ENCODE data around the gene ZFYVE21. TPM values are rescaled to one million over a fixed set of nuclear protein-coding genes. Genes with fewer than 3 reads are reported as not detected.

The ZFYVE21 gene
- total and polyA plus RNA-seq, 2 donors, result 49.6 to 210 TPM

DNA sequence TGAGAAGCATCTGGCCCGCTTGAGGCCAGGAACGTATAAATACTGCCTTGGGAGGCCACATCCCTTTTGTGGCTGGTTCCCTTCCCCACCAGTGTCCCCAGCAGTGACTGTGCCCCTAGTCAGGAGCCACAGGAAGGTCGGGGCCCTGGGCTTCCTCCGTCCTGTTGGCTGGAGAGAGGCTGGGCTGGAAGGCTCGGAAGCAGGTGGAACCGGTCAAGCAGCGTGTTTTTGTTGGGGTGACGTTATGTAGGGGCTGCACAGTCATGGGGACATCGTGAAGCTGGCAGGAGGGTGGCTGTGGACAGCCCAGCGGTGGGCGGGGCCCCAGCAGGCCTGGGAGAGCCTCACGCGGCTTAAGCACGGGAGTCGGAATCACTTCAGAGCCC, 10.5 kb upstream of the ZFYVE21 start:
- H3K4me1 ChIP-seq (ENCODE audit: insufficient read depth), result no peaks in the 10 kb centered on the region
- WGBS, result 57% methylated on average over 15 of the region's 15 CpGs
- H3K27ac ChIP-seq (ENCODE audit: low read depth), result peak overlapping the region; percentile 92
- DNase-seq (ENCODE audit: extremely low spot score), result peak; percentile 80
- H3K36me3 ChIP-seq (ENCODE audit: insufficient read depth), result no peaks in the 10 kb centered on the region
- no peak overlapping the region for H3K4me3 ChIP-seq (ENCODE audit: low read depth, low read length)

- DNase-seq (ENCODE audit: extremely low spot score), result no peak
- no peaks in the 10 kb centered on the region for H3K4me1 ChIP-seq (ENCODE audit: insufficient read depth)
- 57% methylated on average over 28 of the region's 28 CpGs for WGBS
- peak overlapping the region; percentile 89 for H3K27ac ChIP-seq (ENCODE audit: low read depth)
- no peak overlapping the region for H3K4me3 ChIP-seq (ENCODE audit: low read depth, low read length)
- no peaks in the 10 kb centered on the region for H3K36me3 ChIP-seq (ENCODE audit: insufficient read depth)
These were observed 9.9 kb upstream of the ZFYVE21 start for GRCh38 chr14:103705504-103706284.

GRCh38 chr14:103706551-103707328, 8.9 kb upstream of the ZFYVE21 start:
- Histone ChIP-seq H3K27ac (ENCODE audit: low read depth) (no peak overlapping the region), H3K4me3 (ENCODE audit: low read depth, low read length) (no peak overlapping the region), H3K36me3 (ENCODE audit: insufficient read depth) (no peaks in the 10 kb centered on the region), H3K4me1 (ENCODE audit: insufficient read depth) (no peaks in the 10 kb centered on the region)
- 89% methylated on average over 41 of the region's 41 CpGs for WGBS
- DNase-seq (ENCODE audit: extremely low spot score), result no peak

GRCh38 chr14:103707329-103708263, 8.0 kb upstream of the ZFYVE21 start:
- Histone ChIP-seq H3K27ac (ENCODE audit: low read depth) (no peak overlapping the region), H3K36me3 (ENCODE audit: insufficient read depth) (no peaks in the 10 kb centered on the region), H3K4me3 (ENCODE audit: low read depth, low read length) (no peak overlapping the region), H3K4me1 (ENCODE audit: insufficient read depth) (no peaks in the 10 kb centered on the region)
- 86% methylated on average over 29 of the region's 29 CpGs for WGBS
- DNase-seq (ENCODE audit: extremely low spot score), result no peak

DNA sequence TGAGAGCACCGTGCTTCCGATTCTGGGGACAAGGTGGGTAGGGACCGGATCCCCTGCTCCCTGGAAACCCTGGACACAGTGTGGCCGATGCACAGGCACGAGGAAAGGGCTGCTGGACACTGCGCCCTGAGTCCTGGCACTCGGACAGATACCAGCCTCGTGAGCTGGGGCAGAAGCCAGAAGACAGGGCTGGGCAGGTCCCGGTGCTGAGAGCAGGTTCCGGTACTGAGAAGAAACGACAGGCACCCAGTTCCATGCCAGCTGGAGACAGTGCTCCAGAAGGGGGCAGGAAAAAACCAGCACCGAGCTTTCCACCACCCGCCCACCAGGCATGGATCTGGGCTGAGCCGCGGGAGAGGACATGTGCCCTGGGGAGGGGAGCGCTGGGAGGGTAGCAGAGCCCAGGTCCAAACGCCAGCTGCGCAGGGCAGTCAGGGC, 6.8 kb upstream of the ZFYVE21 start:
- H3K4me1 ChIP-seq (ENCODE audit: insufficient read depth), result no peaks in the 10 kb centered on the region
- no peaks in the 10 kb centered on the region for H3K36me3 ChIP-seq (ENCODE audit: insufficient read depth)
- H3K27ac ChIP-seq (ENCODE audit: low read depth), result no peak overlapping the region
- no peak overlapping the region for H3K4me3 ChIP-seq (ENCODE audit: low read depth, low read length)
- WGBS, result 80% methylated on average over 18 of the region's 18 CpGs
- DNase-seq (ENCODE audit: extremely low spot score), result no peak

DNA sequence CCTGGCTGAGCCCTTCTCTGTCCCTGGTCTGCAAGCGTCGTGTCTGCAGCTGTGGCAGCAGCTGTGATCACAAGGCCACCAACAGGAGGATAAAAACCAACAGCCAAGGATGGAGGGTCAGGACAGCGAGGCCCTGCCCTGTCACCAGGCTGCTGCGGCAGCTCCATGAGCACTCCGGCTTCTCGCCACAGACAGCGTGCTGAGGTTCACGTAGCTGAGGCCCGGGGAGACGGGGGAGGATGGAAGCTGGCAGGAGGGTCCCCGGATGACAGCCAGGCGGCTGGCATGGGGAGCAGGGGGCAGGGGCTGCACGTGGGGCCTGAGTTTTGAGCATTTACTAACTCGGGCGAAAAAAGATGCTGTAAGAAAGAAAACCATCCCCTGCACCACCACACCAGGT, 5.8 kb upstream of the ZFYVE21 start:
- Histone ChIP-seq H3K36me3 (ENCODE audit: insufficient read depth) (no peaks in the 10 kb centered on the region), H3K27ac (ENCODE audit: low read depth) (no peak overlapping the region), H3K4me3 (ENCODE audit: low read depth, low read length) (no peak overlapping the region), H3K4me1 (ENCODE audit: insufficient read depth) (no peaks in the 10 kb centered on the region)
- DNase-seq (ENCODE audit: extremely low spot score), result no peak
- 89% methylated on average over 15 of the region's 15 CpGs for WGBS

GRCh38 chr14:103710771-103711377, 4.7 kb upstream of the ZFYVE21 start:
- Histone ChIP-seq H3K27ac (ENCODE audit: low read depth) (no peak overlapping the region), H3K36me3 (ENCODE audit: insufficient read depth) (no peaks in the 10 kb centered on the region), H3K4me3 (ENCODE audit: low read depth, low read length) (no peak overlapping the region), H3K4me1 (ENCODE audit: insufficient read depth) (no peaks in the 10 kb centered on the region)
- DNase-seq (ENCODE audit: extremely low spot score), result no peak
- 65% methylated on average over 9 of the region's 9 CpGs for WGBS

DNA sequence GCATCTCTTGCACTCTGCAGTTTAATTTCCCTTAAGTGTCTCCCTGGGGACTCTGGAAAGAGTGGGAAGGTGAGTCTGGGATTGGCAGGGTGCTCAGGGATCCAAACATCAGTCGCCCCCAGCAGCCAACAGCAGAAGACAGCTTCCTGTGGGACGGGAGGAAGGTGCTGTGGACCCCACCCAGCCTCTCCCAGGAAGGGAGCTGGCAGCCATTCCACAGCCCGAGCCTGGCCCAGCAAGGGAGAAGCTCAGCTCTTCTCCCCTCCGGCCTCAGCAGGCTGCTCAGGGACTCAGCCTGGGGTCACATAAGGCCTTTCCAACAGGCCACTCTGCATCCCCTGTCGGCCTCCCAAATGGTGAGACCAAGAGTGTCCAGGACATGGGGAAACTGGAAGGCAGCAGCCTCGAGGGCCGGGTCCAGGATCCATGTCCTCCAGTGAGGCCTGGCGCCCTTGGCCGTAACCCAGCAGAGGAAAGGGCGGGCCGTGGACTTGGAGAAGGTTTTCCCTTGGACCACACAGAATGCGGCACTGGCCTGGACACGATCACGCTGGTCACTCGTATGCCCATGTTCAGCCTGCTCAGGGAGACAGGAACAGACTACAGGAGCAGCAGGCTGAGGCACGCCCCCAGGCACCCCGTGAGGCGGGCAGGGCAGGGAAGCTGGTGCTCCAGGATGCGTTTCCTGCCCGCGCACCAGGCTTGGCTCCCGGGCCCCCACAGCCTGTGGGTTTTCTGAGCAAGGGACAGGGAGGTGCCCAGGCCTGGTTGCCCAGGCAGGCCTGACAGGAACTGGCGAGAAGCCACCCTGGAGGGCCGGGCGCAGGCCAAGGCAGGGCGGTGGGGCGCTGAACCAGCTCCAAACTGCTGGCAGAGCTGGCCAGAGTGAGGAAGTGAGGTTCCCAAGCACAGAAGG, 3.8 kb upstream of the ZFYVE21 start:
- no peak overlapping the region for H3K4me3 ChIP-seq (ENCODE audit: low read depth, low read length)
- DNase-seq (ENCODE audit: extremely low spot score), result no peak

GRCh38 chr14:103712633-103713247, 2.9 kb upstream of the ZFYVE21 start:
- WGBS, result 62% methylated on average over 24 of the region's 24 CpGs
- H3K36me3 ChIP-seq (ENCODE audit: insufficient read depth), result no peaks in the 10 kb centered on the region
- no peak for DNase-seq (ENCODE audit: extremely low spot score)
- H3K4me3 ChIP-seq (ENCODE audit: low read depth, low read length), result no peak overlapping the region
- H3K27ac ChIP-seq (ENCODE audit: low read depth), result peak overlapping the region; percentile 30
- no peaks in the 10 kb centered on the region for H3K4me1 ChIP-seq (ENCODE audit: insufficient read depth)

More for the DNA sequence above, 3.8 kb upstream of the ZFYVE21 start:
- Histone ChIP-seq H3K27ac (ENCODE audit: low read depth) (peak overlapping the region; percentile 30), H3K36me3 (ENCODE audit: insufficient read depth) (no peaks in the 10 kb centered on the region), H3K4me1 (ENCODE audit: insufficient read depth) (no peaks in the 10 kb centered on the region)
- 59% methylated on average over 27 of the region's 27 CpGs for WGBS

- Histone ChIP-seq H3K27ac (ENCODE audit: low read depth) (no peak overlapping the region), H3K36me3 (ENCODE audit: insufficient read depth) (no peaks in the 10 kb centered on the region), H3K4me3 (ENCODE audit: low read depth, low read length) (no peak overlapping the region), H3K4me1 (ENCODE audit: insufficient read depth) (no peaks in the 10 kb centered on the region)
- DNase-seq (ENCODE audit: extremely low spot score), result no peak
- WGBS, result 86% methylated on average over 18 of the region's 18 CpGs
These were observed 2.1 kb upstream of the ZFYVE21 start for GRCh38 chr14:103713304-103714062.

GRCh38 chr14:103714063-103714724, 1.4 kb upstream of the ZFYVE21 start:
- no peaks in the 10 kb centered on the region for H3K4me1 ChIP-seq (ENCODE audit: insufficient read depth)

More at GRCh38 chr14:103714063-103714724, 1.4 kb upstream of the ZFYVE21 start:
- Histone ChIP-seq H3K27ac (ENCODE audit: low read depth) (no peak overlapping the region), H3K36me3 (ENCODE audit: insufficient read depth) (no peaks in the 10 kb centered on the region), H3K4me3 (ENCODE audit: low read depth, low read length) (no peak overlapping the region)
- DNase-seq (ENCODE audit: extremely low spot score), result no peak
- WGBS, result 73% methylated on average over 16 of the region's 16 CpGs

All from urinary bladder (tissue), 4 donors.